ENCODE measurements around the gene BAHCC1.

- TF ChIP-seq CTCF (IDR thresholded peaks at IDR 0.05; ENCODE audit: extremely low read depth in 1 of 2, insufficient read depth in 1 of 2, low read depth in 1 of 2, low read length in 2 of 2) = no peak
- no peak for TF ChIP-seq MYC (IDR thresholded peaks at IDR 0.05; ENCODE audit: low read depth, low read length)
- no peak for TF ChIP-seq MAX (IDR thresholded peaks at IDR 0.05; ENCODE audit: insufficient read depth, insufficient read length)
These were observed 85.1 kb downstream of the BAHCC1 start for GRCh38 chr17:81480140-81481072.

Measured in endothelial cell of umbilical vein (primary cell).